GM12878 (cell line): ENCODE results near the gene ETF1. TPM values are rescaled to one million over a fixed set of nuclear protein-coding genes. Genes with fewer than 3 reads are reported as not detected.

Experiments
- ATAC-seq: fragments of 200-7000 bp; cut with Tn5 transposase; 3 replicates; pipeline ENCODE4 v1.9.1; 2020; ENCODE audit warnings: mild to moderate bottlenecking, moderate library complexity
- BruUV-seq: library from RNA; stranded (reverse); fragments of 400-500 nt; replicated peaks from 2 replicates; lab custom pipeline; 2021; lab: Mats Ljungman, UMichigan
- CTCF ChIA-PET: fragments of 300-600 bp; sonication (Branson Sonifier 250); formaldehyde crosslinking; extraction: SDS; loops from one replicate; lab custom pipeline; 2021; ENCODE audit warnings: inconsistent platforms; lab: Yijun Ruan, JAX
- POLR2A ChIA-PET: fragments of 350-600 bp; formaldehyde crosslinking; extraction: SDS; loops from one replicate; lab custom pipeline; 2021; ENCODE audit warnings: inconsistent platforms; lab: Charles Lee
- RAD21 ChIA-PET: fragments of 300-600 bp; sonication (Branson Sonifier 250); formaldehyde crosslinking; loops from one replicate; lab custom pipeline; 2023; ENCODE audit warnings: antibody characterized with exemption; ENCODE audit not compliant: unreplicated experiment; lab: Charles Lee
- SMC1A ChIA-PET: fragments of 300-600 bp; sonication (Branson Sonifier 250); formaldehyde crosslinking; loops from one replicate; lab custom pipeline; 2023; ENCODE audit not compliant: unreplicated experiment, uncharacterized antibody; lab: Charles Lee
- DNase-seq: peaks from one replicate; pipeline ENCODE4 v3.0.0-alpha.2; 2011; ENCODE audit warnings: low read depth, low spot score
- FAIRE-seq: peaks from 3 replicates; lab custom pipeline; 2011; peaks lifted over from hg19 to GRCh38; lab: Jason Lieb, UNC
- H2AFZ ChIP-seq: 2 replicates; pipeline ENCODE4 v1.6.0; 2011; ENCODE audit warnings: low read depth, low read length, control low read depth; ENCODE audit not compliant: control insufficient read depth
- H3K27ac ChIP-seq: 2 replicates; pipeline ENCODE4 v1.5.1; 2011; ENCODE audit warnings: control low read depth; ENCODE audit not compliant: control insufficient read depth, insufficient read depth
- H3K27me3 ChIP-seq, 2 experiments: replicated peaks in 1 of 2; 2 replicates each; pipeline versions ENCODE4 v1.6.0 to v1.6.1; 2011; ENCODE audit warnings: low read length in 1 of 2; ENCODE audit not compliant: control insufficient read depth in 2 of 2, insufficient read depth in 2 of 2
- H3K36me3 ChIP-seq, 2 experiments: 2 replicates each; pipeline ENCODE4 v1.5.1; 2011; ENCODE audit warnings: low read length in 1 of 2; ENCODE audit not compliant: control insufficient read depth in 2 of 2, insufficient read depth in 2 of 2
- H3K4me1 ChIP-seq: 2 replicates; pipeline ENCODE4 v1.6.1; 2011; ENCODE audit warnings: mild to moderate bottlenecking, low read length, moderate library complexity, mixed read lengths; ENCODE audit not compliant: control insufficient read depth, insufficient read depth
- H3K4me2 ChIP-seq: 2 replicates; pipeline ENCODE4 v1.6.0; 2011; ENCODE audit warnings: control low read depth; ENCODE audit not compliant: control insufficient read depth, insufficient read depth
- H3K4me3 ChIP-seq: fragments of 200-600 bp; sonication (generic); 2 replicates; pipeline ENCODE4 v1.5.1; 2016
- H3K79me2 ChIP-seq: 2 replicates; pipeline ENCODE4 v1.6.0; 2011; ENCODE audit warnings: low read length; ENCODE audit not compliant: control insufficient read depth, insufficient read depth
- H3K9ac ChIP-seq: 2 replicates; pipeline ENCODE4 v1.8.0; 2011; ENCODE audit warnings: low read length, control low read depth, mixed read lengths; ENCODE audit not compliant: control insufficient read depth, insufficient read depth
- H3K9me3 ChIP-seq: replicated peaks from 3 replicates; pipeline ENCODE4 v1.5.1; 2011; ENCODE audit warnings: mild to moderate bottlenecking, low read length; ENCODE audit not compliant: control insufficient read depth, insufficient read depth
- H4K20me1 ChIP-seq: 2 replicates; pipeline ENCODE4 v1.6.0; 2011; ENCODE audit not compliant: control insufficient read depth, insufficient read depth
- CBX3 ChIP-seq: fragments of 200-600 bp; sonication (generic); IDR thresholded peaks from 2 replicates; pipeline ENCODE4 v1.6.1; 2016; ENCODE audit warnings: low read depth, borderline replicate concordance
- CBX5 ChIP-seq: sonication (generic); IDR thresholded peaks from 2 replicates; pipeline ENCODE4 v1.6.1; 2016; ENCODE audit warnings: low read depth, moderate library complexity, mild to moderate bottlenecking, inconsistent platforms
- POLR2AphosphoS5 ChIP-seq: IDR thresholded peaks from 2 replicates; pipeline ENCODE4 v1.6.1; 2011; ENCODE audit warnings: mild to moderate bottlenecking, low read length, inconsistent platforms
- POU2F2 ChIP-seq: IDR thresholded peaks from 3 replicates; pipeline ENCODE4 v1.6.1; 2011; ENCODE audit warnings: low read depth, mild to moderate bottlenecking, low read length, borderline replicate concordance
- WGBS: methylation state at CpG from one replicate; pipeline ENCODE4 v1.1.6; 2016; ENCODE audit warnings: low lambda C conversion rate; ENCODE audit not compliant: insufficient replicate concordance, insufficient coverage; ENCODE audit errors: missing lambda C conversion rate; 5-methylcytosine and 5-hydroxymethylcytosine counted together
- in situ Hi-C: fragments of 300-500 bp; cut with MboI; formaldehyde crosslinking; loops from 9 replicates; pipeline ENCODE4 v1.14.3; 2018; ENCODE audit warnings: mixed read lengths
- intact Hi-C: fragments of 100-400 bp; cut with micrococcal nuclease; formaldehyde crosslinking; loops from one replicate; pipeline ENCODE4 v1.14.2; 2022; ENCODE audit not compliant: unreplicated experiment
- polyA plus RNA-seq, 11 experiments: library from polyadenylated mRNA; depleted of rRNA in 4 of 11; unstranded in 6 of 11; stranded (reverse) in 5 of 11; fragments of >200 nt; fragmentation: Nextera tagmentation in 4 of 11; fragmentation: Illumina TruSeq in 1 of 11; extraction: Ambion mirVana in 4 of 11; extraction: Trizol in 1 of 11; gene quantifications; 1 replicate in 1 of 11; 2 replicates in 10 of 11; pipeline versions ENCODE4 v1.2.1 to v1.2.3, GENCODE V29; 2011 to 2016; ENCODE audit warnings: inconsistent platforms in 2 of 11, missing spikeins in 2 of 11, low read depth in 1 of 11
- total RNA-seq, 4 experiments: library from RNA; depleted of rRNA in 3 of 4; stranded (reverse); fragments of >200 nt in 3 of 4; fragmentation: Illumina TruSeq in 1 of 4; extraction: Trizol in 1 of 4; gene quantifications; 2 replicates each; pipeline versions ENCODE4 v1.2.1 to v1.2.3, GENCODE V29; 2013 to 2021

The ETF1 gene
- total and polyA plus RNA-seq, 10 of the 15 experiments (the other 5 are each of a cell fraction or from before 2014, with no cell fraction given), result 29.8 to 145 (median 108) TPM

GRCh38 chr5:138564242-138564641 is 21.2 kb upstream of the ETF1 start:
- WGBS, result 92% methylated on average over 9 of the region's 9 CpGs
- peaks cover 29% of the 10 kb centered on the region for H3K79me2 ChIP-seq
- H3K27ac ChIP-seq, result no peak overlapping the region
- H3K9me3 ChIP-seq, result no peaks in the 10 kb centered on the region
- TF ChIP-seq POLR2AphosphoS5 (0 out of 2 replicates have a peak, but pooled peaks have one; percentile 26), POU2F2 (no peak), CBX5 (no peak)
- FAIRE-seq (no peak), ATAC-seq (no peak), DNase-seq (no peak)
- ChIA-PET SMC1A (no interaction called here), RAD21 (no interaction called here), CTCF (interaction anchor here (0.9 to 1.0 kb wide), 2 partner anchors 16 to 384 kb away, joined by 3 read pairs; no protein-coding TSS in a partner anchor), POLR2A (no interaction called here)
- no peak overlapping the region for H3K4me2 ChIP-seq
- intact Hi-C loops, result no loop called here
- BruUV-seq, result no TSS peak
- no peak overlapping the region for H3K4me3 ChIP-seq
- H3K36me3 ChIP-seq, result peaks cover 20 to 49% of the 10 kb centered on the region in 2 experiments
- no peak overlapping the region for H2AFZ ChIP-seq
- no peaks in the 10 kb centered on the region for H3K4me1 ChIP-seq
- no peaks in the 10 kb centered on the region; the same call in 1 of the 2 replicates for H4K20me1 ChIP-seq
- H3K27me3 ChIP-seq, result no peaks in the 10 kb centered on the region
- H3K9ac ChIP-seq, result no peak overlapping the region
- in situ Hi-C loops, result no loop called here

- Histone ChIP-seq H3K4me2 (no peak overlapping the region), H3K27ac (no peak overlapping the region), H3K79me2 (peaks cover 26% of the 10 kb centered on the region), H3K9me3 (no peaks in the 10 kb centered on the region), H3K4me1 (no peaks in the 10 kb centered on the region), H4K20me1 (no peaks in the 10 kb centered on the region; the same call in 1 of the 2 replicates), H3K9ac (no peak overlapping the region), H3K4me3 (no peak overlapping the region), H3K36me3 (peaks cover 20 to 52% of the 10 kb centered on the region in 2 experiments), H3K27me3 (no peaks in the 10 kb centered on the region), H2AFZ (no peak overlapping the region)
- ChIA-PET POLR2A (no interaction called here), RAD21 (no interaction called here), SMC1A (no interaction called here), CTCF (interaction anchor here (0.9 to 1.0 kb wide), 2 partner anchors 15 to 383 kb away, joined by 3 read pairs; no protein-coding TSS in a partner anchor)
- in situ Hi-C loops (no loop called here), intact Hi-C loops (no loop called here)
- no TSS peak for BruUV-seq
- FAIRE-seq (no peak), ATAC-seq (no peak), DNase-seq (no peak)
- TF ChIP-seq CBX3, result no peak
- TF ChIP-seq POLR2AphosphoS5, result peak; percentile 41; the same call in 1 of the 2 replicates
- WGBS, result 47% methylated on average over 3 of the region's 3 CpGs
These were observed 20.5 kb upstream of the ETF1 start for GRCh38 chr5:138563340-138564118.
